ENCODE measurements around the gene SLC27A1. TPM values are rescaled to one million over a fixed set of nuclear protein-coding genes. Genes with fewer than 3 reads are reported as not detected.

SLC27A1 gene
- total and polyA plus RNA-seq, 2 experiments from 2014 or later, result 30.1 to 40.4 TPM

Other genes with a start within 250 kb of the SLC27A1 start
- 9.3 and 14.5 TPM in 2 replicates for gene OCEL1, start 244.3 kb upstream of the SLC27A1 start, total RNA-seq
- gene OCEL1, start 244.3 kb upstream of the SLC27A1 start, polyA plus RNA-seq, result 31.3 and 42.5 TPM in 2 replicates
- 147 and 173 TPM in 2 replicates for gene NR2F6, start 224.6 kb upstream of the SLC27A1 start, total RNA-seq
- gene NR2F6, start 224.6 kb upstream of the SLC27A1 start, polyA plus RNA-seq, result 124 and 141 TPM in 2 replicates
- gene USHBP1, start 205.8 kb upstream of the SLC27A1 start, total RNA-seq, result 0.07 and 0.39 TPM in 2 replicates
- gene USHBP1, start 205.8 kb upstream of the SLC27A1 start, polyA plus RNA-seq, result 0.56 and 2.2 TPM in 2 replicates
- gene BABAM1, start 203.1 kb upstream of the SLC27A1 start, total RNA-seq, result 115 and 141 TPM in 2 replicates
- gene BABAM1, start 203.1 kb upstream of the SLC27A1 start, polyA plus RNA-seq, result 136 and 140 TPM in 2 replicates
- 1.9 and 5.7 TPM in 2 replicates for gene ANKLE1, start 188.6 kb upstream of the SLC27A1 start, total RNA-seq
- gene ANKLE1, start 188.6 kb upstream of the SLC27A1 start, polyA plus RNA-seq, result 1.1 and 3.3 TPM in 2 replicates
- gene ABHD8, start 167.1 kb upstream of the SLC27A1 start, total RNA-seq, result 41.6 and 50.6 TPM in 2 replicates
- 38.1 and 46.8 TPM in 2 replicates for gene ABHD8, start 167.1 kb upstream of the SLC27A1 start, polyA plus RNA-seq
- 274 and 304 TPM in 2 replicates for gene MRPL34, start 164.7 kb upstream of the SLC27A1 start, total RNA-seq
- 172 and 184 TPM in 2 replicates for gene MRPL34, start 164.7 kb upstream of the SLC27A1 start, polyA plus RNA-seq
- 45.4 and 47.6 TPM in 2 replicates for gene DDA1, start 161.0 kb upstream of the SLC27A1 start, total RNA-seq
- gene DDA1, start 161.0 kb upstream of the SLC27A1 start, polyA plus RNA-seq, result 53.3 and 55.2 TPM in 2 replicates
- gene ANO8, start 135.7 kb upstream of the SLC27A1 start, total RNA-seq, result 14.4 and 21.1 TPM in 2 replicates
- gene ANO8, start 135.7 kb upstream of the SLC27A1 start, polyA plus RNA-seq, result 2.8 and 3.6 TPM in 2 replicates
- 78.6 and 95.6 TPM in 2 replicates for gene GTPBP3, start 133.0 kb upstream of the SLC27A1 start, total RNA-seq
- 34.9 and 53.4 TPM in 2 replicates for gene GTPBP3, start 133.0 kb upstream of the SLC27A1 start, polyA plus RNA-seq
- 2.1 and 4.3 TPM in 2 replicates for gene PLVAP, start 93.2 kb upstream of the SLC27A1 start, total RNA-seq
- gene PLVAP, start 93.2 kb upstream of the SLC27A1 start, polyA plus RNA-seq, result 4.2 and 6.1 TPM in 2 replicates
- 1.4 and 2.2 TPM in 2 replicates for gene CCDC194, start 76.3 kb upstream of the SLC27A1 start, total RNA-seq
- 2.3 and 3.0 TPM in 2 replicates for gene CCDC194, start 76.3 kb upstream of the SLC27A1 start, polyA plus RNA-seq
- gene BST2, start 64.9 kb upstream of the SLC27A1 start, total RNA-seq, result 69.3 and 166 TPM in 2 replicates
- gene BST2, start 64.9 kb upstream of the SLC27A1 start, polyA plus RNA-seq, result 91.8 and 184 TPM in 2 replicates
- 133 and 148 TPM in 2 replicates for gene MVB12A, start 50.5 kb upstream of the SLC27A1 start, total RNA-seq
- gene MVB12A, start 50.5 kb upstream of the SLC27A1 start, polyA plus RNA-seq, result 130 and 148 TPM in 2 replicates
- gene TMEM221, start 21.9 kb upstream of the SLC27A1 start, total RNA-seq, result 3.2 and 3.3 TPM in 2 replicates
- gene TMEM221, start 21.9 kb upstream of the SLC27A1 start, polyA plus RNA-seq, result 5.7 and 6.0 TPM in 2 replicates
- gene NXNL1, start 9.6 kb upstream of the SLC27A1 start, total RNA-seq, result not detected in 2 replicates
- 0.16 TPM in 1 of 2 replicates, not detected in the other for gene NXNL1, start 9.6 kb upstream of the SLC27A1 start, polyA plus RNA-seq
- gene PGLS, start 41.1 kb downstream of the SLC27A1 start, total RNA-seq, result 150 and 177 TPM in 2 replicates
- gene PGLS, start 41.1 kb downstream of the SLC27A1 start, polyA plus RNA-seq, result 116 and 118 TPM in 2 replicates
- gene COLGALT1, start 85.1 kb downstream of the SLC27A1 start, total RNA-seq, result 62.9 and 93.5 TPM in 2 replicates
- 41.1 and 60.9 TPM in 2 replicates for gene COLGALT1, start 85.1 kb downstream of the SLC27A1 start, polyA plus RNA-seq
- 0.21 and 0.54 TPM in 2 replicates for gene UNC13A, start 217.8 kb downstream of the SLC27A1 start, total RNA-seq
- 0.31 and 0.74 TPM in 2 replicates for gene UNC13A, start 217.8 kb downstream of the SLC27A1 start, polyA plus RNA-seq
- gene MAP1S, start 249.0 kb downstream of the SLC27A1 start, total RNA-seq, result 48.6 and 61.7 TPM in 2 replicates
- 60.4 and 73.9 TPM in 2 replicates for gene MAP1S, start 249.0 kb downstream of the SLC27A1 start, polyA plus RNA-seq

All from cardiac muscle cell (in vitro differentiated cells and primary cell).